GM23248 (cell line): ENCODE data around the gene GPR35.

Experiments
- EZH2 ChIP-seq: fragments of 200-600 bp; sonication (generic); IDR thresholded peaks from 2 replicates; pipeline ENCODE4 v1.6.1; 2018; ENCODE audit warnings: antibody characterized with exemption, mild to moderate bottlenecking; ENCODE audit not compliant: insufficient read depth, poor library complexity, severe bottlenecking
- EZH2phosphoT487 ChIP-seq: fragments of 200-600 bp; sonication (generic); IDR thresholded peaks from 2 replicates; pipeline ENCODE4 v1.6.1; 2018; ENCODE audit warnings: antibody characterized with exemption, moderate library complexity, mild to moderate bottlenecking, low read depth; ENCODE audit not compliant: insufficient read depth

DNA sequence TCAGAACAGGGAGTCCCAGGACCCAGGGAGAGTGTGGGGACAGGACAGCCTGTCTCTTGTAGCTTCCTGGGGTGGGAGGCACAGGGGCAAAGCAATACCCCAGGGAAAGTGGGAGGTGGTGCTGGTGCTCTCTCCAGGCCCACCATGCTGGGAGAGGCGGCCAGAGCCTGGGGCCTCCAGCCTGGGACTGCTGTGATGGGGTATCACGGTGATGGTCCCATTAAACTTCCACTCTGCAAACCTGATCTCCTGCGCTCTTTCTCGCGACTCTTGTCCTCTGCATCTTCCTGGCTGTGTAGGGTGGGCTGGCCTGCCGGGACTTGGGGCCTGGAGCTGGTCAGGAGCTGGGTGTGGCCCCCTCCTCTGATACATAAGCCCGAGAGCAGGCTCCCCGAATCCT, 46.8 kb upstream of the GPR35 start:
- no peak for TF ChIP-seq EZH2
- no peak for TF ChIP-seq EZH2phosphoT487
